ENCODE data around the gene CDH4.

CDH4 gene

GRCh38 chr20:61816606-61817460 is 564.8 kb downstream of the CDH4 start:
- no peak for DNase-seq (ENCODE audit: low spot score)
- TF ChIP-seq CTCF (IDR thresholded peaks at IDR 0.05; ENCODE audit: extremely low read depth, missing control alignments) = no peak

GRCh38 chr20:61817575-61817974 is 565.5 kb downstream of the CDH4 start:
- no peak for TF ChIP-seq CTCF (IDR thresholded peaks at IDR 0.05; ENCODE audit: extremely low read depth, missing control alignments)
- no peak for DNase-seq (ENCODE audit: low spot score)

GRCh38 chr20:61818746-61819573 is 566.9 kb downstream of the CDH4 start:
- TF ChIP-seq CTCF (IDR thresholded peaks at IDR 0.05; ENCODE audit: extremely low read depth, missing control alignments) = no peak
- no peak for DNase-seq (ENCODE audit: low spot score)

- no peak for TF ChIP-seq CTCF (IDR thresholded peaks at IDR 0.05; ENCODE audit: extremely low read depth, missing control alignments)
- no peak for DNase-seq (ENCODE audit: low spot score)
Measured at GRCh38 chr20:61819574-61819846, 567.4 kb downstream of the CDH4 start.

- no peak for TF ChIP-seq CTCF (IDR thresholded peaks at IDR 0.05; ENCODE audit: extremely low read depth, missing control alignments)
- no peak for DNase-seq (ENCODE audit: low spot score)
Measured at GRCh38 chr20:61819921-61820825, 568.1 kb downstream of the CDH4 start.

GRCh38 chr20:61821735-61822134 is 569.7 kb downstream of the CDH4 start:
- no peak for DNase-seq (ENCODE audit: low spot score)

More at GRCh38 chr20:61821735-61822134, 569.7 kb downstream of the CDH4 start:
- TF ChIP-seq CTCF (IDR thresholded peaks at IDR 0.05; ENCODE audit: extremely low read depth, missing control alignments) = no peak

Data from GM20000 (cell line).